Activated CD4-positive, alpha-beta T cell treated with anti-CD3 and anti-CD28 coated beads, Interleukin-2, amount 50 U/mL, for 48 hours (primary cell): ENCODE results near the gene MPI.

Experiments used
- DNase-seq, 2 experiments: peaks; one replicate each; pipeline ENCODE4 v3.0.0-alpha.2; 2020

The MPI gene

DNA sequence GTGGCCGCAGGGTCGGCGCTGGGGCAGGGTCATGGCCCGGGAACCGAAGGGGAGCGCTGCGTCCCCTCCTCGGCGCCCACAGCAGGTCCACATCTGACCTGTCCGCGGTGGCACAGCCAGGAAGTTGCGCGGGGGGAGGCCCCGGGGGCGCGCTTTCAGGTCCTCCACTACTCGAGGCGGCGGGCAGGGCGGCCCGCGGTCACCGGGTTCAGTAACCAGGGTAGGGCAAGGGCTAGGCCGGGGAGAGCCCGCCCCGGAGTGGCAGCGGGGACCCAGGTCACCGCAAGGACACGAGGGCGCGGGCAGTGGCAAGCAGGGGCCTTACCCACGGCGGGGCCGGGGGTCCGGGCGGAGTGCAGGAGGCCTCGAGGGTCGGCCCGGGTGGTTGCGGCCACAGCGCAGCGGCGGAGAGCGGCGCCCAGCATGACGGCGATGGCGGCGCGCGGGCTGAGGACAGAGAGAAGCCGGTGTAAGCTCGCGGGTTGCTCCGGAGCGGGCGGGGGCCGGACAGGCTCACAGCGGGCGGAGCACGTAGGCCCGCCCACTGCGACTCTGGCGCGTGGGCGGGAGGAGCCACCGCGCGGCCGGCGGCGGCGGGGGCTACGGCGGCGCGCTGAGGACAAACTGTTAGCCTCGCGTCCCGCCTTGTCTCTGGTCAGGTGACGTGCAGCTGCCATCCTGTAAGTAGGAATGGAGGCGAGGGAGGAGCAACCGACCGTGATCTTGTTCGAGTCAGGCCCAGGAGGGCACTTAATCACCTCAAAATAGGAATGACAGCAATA is 47.9 kb downstream of the MPI start, which contains the start of gene COX5A:
Gene COX5A, minus strand, starts transcription at position 484 of the 782 bp plus-strand sequence. Its CDS starts 59 bp downstream, at position 425.
- peak; percentile 88 to 92 for DNase-seq

- DNase-seq = peak; percentile 86 to 88
These were observed 60.5 kb downstream of the MPI start for GRCh38 chr15:74950078-74950908.

- no peak for DNase-seq
These were observed 61.2 kb downstream of the MPI start for GRCh38 chr15:74951006-74951405.
